Colonic mucosa (tissue), 4 donors: ENCODE results near the gene GPR15. TPM values are rescaled to one million over a fixed set of nuclear protein-coding genes. Genes with fewer than 3 reads are reported as not detected.

Experiments
- DNase-seq: peaks from one replicate; pipeline ENCODE4 v3.0.0-alpha.2; 2020
- H3K27ac ChIP-seq: fragments of 200-600 bp; one replicate; pipeline ENCODE4 v1.8.0; 2021
- H3K27me3 ChIP-seq: fragments of 200-600 bp; one replicate; pipeline ENCODE4 v1.8.0; 2021
- H3K36me3 ChIP-seq: fragments of 200-600 bp; one replicate; pipeline ENCODE4 v1.8.0; 2021
- H3K4me1 ChIP-seq: fragments of 200-600 bp; one replicate; pipeline ENCODE4 v1.8.0; 2021; ENCODE audit warnings: mild to moderate bottlenecking
- H3K4me3 ChIP-seq: fragments of 200-600 bp; one replicate; pipeline ENCODE4 v1.8.0; 2021
- H3K9ac ChIP-seq, 2 donors: one replicate each; pipeline ENCODE4 v1.7.0; 2013; ENCODE audit warnings: control low read depth in 2 of 2, low read depth in 2 of 2, low read length in 2 of 2
- H3K9me3 ChIP-seq: fragments of 200-600 bp; one replicate; pipeline ENCODE4 v1.8.0; 2021
- CTCF ChIP-seq: fragments of 200-600 bp; IDR thresholded peaks from one replicate; pipeline ENCODE4 v1.8.0; 2022; ENCODE audit warnings: antibody characterized with exemption, mild to moderate bottlenecking
- intact Hi-C: fragments of 100-400 bp; cut with DNase I; formaldehyde crosslinking; loops from one replicate; pipeline ENCODE4 v1.14.1; 2022
- total RNA-seq, 2 donors: library from RNA; stranded (reverse); fragmentation: NEBNext Ultra II Directional in 1 of 2; extraction: Animal tissue kit (Norgen Biotek cat#: 25700) in 1 of 2; gene quantifications; one replicate each; pipeline ENCODE4 v1.2.1, GENCODE V29; 2021
- donor health status: healthy.
- donor health status: DM: no; HTN: no; CAD: no.
- donor health status: DM: no; HTN: no; CAD: no.

The GPR15 gene
- total RNA-seq, 2 donors from 2014 or later: 2.9 to 5.1 TPM

- Histone ChIP-seq H3K27ac (no peak overlapping the region), H3K36me3 (no peaks in the 10 kb centered on the region), H3K4me1 (no peaks in the 10 kb centered on the region), H3K9ac (no peak overlapping the region), H3K4me3 (no peak overlapping the region), H3K9me3 (no peaks in the 10 kb centered on the region), H3K27me3 (no peaks in the 10 kb centered on the region)
- TF ChIP-seq CTCF: no peak
- intact Hi-C loops: no loop called here
- DNase-seq: no peak
Observed at GRCh38 chr3:98501270-98501669, 30.5 kb upstream of the GPR15 start.

DNA sequence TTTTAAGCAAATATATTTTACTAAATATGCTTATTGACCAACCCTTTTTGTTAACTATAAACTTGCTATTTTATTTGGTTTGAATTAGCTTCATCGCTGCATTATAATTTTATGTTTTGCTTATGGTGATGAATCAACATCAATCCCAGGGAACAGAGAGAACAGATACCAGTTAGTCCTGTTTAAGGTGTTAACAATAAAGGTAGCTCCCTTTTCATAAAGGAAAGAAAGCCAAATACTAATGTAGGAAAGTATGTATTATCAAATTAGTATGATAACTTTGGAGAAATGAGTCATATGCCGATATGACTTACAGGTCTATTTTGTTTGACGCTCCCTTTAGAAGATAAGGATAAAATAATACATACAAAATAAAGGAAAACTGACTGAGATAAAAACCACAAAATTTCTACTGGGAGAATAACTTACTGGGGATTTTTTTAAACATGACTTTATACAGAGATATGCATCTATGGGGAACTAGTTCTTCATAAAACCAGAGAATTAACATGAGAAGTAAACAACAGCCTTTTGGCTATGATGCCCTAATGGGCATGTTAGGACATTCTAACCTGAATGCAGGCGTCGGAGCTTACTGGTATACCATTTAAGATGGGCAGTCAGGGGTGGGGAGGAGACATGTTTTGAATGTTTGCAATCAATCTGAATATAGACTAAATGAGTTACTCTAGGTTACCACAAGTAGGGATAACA lies 29.8 kb upstream of the GPR15 start:
- Histone ChIP-seq H3K4me1 (no peaks in the 10 kb centered on the region), H3K27me3 (no peaks in the 10 kb centered on the region), H3K27ac (no peak overlapping the region), H3K36me3 (no peaks in the 10 kb centered on the region), H3K4me3 (no peak overlapping the region), H3K9me3 (no peaks in the 10 kb centered on the region), H3K9ac (no peak overlapping the region)
- no peak for TF ChIP-seq CTCF
- intact Hi-C loops: no loop called here
- DNase-seq: no peak

DNA sequence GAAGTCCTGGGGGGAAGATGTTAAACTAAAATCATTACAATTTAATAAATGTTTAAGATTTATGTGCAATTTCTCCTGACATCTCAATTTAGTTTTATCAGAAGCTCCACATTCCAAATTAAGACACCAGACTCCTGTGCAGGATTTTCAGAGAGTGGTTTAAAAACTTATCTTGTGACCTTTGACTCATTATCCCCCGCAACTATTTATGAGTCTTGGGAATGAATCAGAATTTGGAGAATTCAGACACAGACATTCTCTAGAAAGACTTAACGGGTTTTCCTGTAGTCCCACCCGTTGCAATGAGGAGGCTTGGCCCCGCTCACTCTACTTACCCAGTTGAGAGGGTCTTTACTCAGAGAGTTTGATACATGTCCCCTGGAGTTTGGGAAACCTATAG lies 27.2 kb upstream of the GPR15 start:
- H3K9ac ChIP-seq: no peak overlapping the region
- intact Hi-C loops: no loop called here
- no peaks in the 10 kb centered on the region for H3K9me3 ChIP-seq
- H3K4me3 ChIP-seq: no peak overlapping the region
- no peak for DNase-seq
- no peaks in the 10 kb centered on the region for H3K36me3 ChIP-seq
- TF ChIP-seq CTCF: no peak
- no peaks in the 10 kb centered on the region for H3K27me3 ChIP-seq
- no peak overlapping the region for H3K27ac ChIP-seq
- H3K4me1 ChIP-seq: no peaks in the 10 kb centered on the region

DNA sequence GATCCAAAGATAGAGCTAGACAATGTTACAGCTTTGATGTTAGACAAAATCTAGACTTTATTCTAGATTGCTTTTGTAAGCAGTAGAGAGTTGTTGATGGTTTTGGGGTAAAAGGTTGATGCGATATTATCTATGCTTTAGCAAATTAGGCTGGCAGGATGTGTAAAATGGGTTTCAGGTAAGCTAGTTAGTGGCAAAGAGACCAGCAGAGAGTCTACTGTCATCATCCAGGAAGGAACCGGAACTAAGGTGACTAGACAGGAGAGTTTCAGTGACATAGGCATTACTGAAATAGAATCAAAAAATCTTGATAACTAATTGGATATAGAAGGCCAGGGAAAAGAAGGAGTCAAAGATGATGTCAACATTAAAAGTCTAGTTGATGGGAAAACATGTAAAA lies 23.2 kb upstream of the GPR15 start:
- no peak overlapping the region for H3K9ac ChIP-seq
- no peaks in the 10 kb centered on the region for H3K27me3 ChIP-seq
- TF ChIP-seq CTCF: no peak
- H3K4me3 ChIP-seq: no peak overlapping the region
- H3K27ac ChIP-seq: no peak overlapping the region
- H3K4me1 ChIP-seq: no peaks in the 10 kb centered on the region
- H3K9me3 ChIP-seq: no peaks in the 10 kb centered on the region
- no peaks in the 10 kb centered on the region for H3K36me3 ChIP-seq
- DNase-seq: no peak
- intact Hi-C loops: no loop called here

DNA sequence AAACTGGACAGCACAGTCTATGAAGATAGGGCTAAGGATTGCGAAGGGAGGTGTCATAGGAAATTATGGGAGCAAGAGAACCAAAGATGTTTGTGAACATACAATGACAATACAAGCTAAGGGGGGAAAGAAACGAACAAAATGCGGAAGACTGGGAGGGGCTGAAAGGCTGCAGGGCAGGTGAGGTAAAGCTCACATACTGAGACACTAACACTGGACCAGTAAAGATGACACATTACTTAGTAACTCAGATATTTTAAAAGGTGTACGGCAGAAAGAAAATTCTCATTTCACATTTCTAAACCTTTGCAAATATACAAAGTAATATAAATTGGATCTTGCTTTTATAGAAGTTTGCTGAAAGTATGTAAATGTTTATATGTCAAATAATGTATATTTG lies 19.2 kb upstream of the GPR15 start:
- intact Hi-C loops: no loop called here
- Histone ChIP-seq H3K9me3 (no peaks in the 10 kb centered on the region), H3K27ac (no peak overlapping the region), H3K9ac (no peak overlapping the region), H3K4me1 (no peaks in the 10 kb centered on the region), H3K36me3 (no peaks in the 10 kb centered on the region), H3K4me3 (no peak overlapping the region), H3K27me3 (no peaks in the 10 kb centered on the region)
- TF ChIP-seq CTCF: no peak
- no peak for DNase-seq
